NT2/D1 (cell line): Measurements from ENCODE around the gene TTYH2.

Experiments
- SUZ12 ChIP-seq: IDR thresholded peaks from 2 replicates; pipeline ENCODE4 v1.6.1; 2011; ENCODE audit not compliant: insufficient read length, insufficient read depth; ENCODE audit errors: extremely low read depth
- YY1 ChIP-seq: IDR thresholded peaks from 2 replicates; pipeline ENCODE4 v1.6.1; 2011; ENCODE audit not compliant: insufficient read length, insufficient read depth
- ZNF274 ChIP-seq: IDR thresholded peaks from 2 replicates; pipeline ENCODE4 v1.6.1; 2011; ENCODE audit warnings: mild to moderate bottlenecking, low read depth, low read length

DNA sequence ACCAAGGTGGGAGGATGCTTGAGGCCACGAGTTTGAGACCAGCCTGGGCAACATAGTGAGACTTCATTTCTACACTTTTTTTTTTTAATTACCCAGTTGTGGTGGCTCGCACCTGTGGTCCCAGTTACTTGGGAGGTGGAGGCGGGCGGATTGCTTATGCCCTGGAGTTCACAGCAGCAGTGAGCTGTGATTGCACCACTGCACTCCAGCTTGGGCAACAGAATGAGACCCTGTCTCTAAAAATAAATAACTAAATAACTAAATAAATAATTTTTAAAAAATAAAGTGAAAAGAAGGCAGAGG lies 70.0 kb downstream of the TTYH2 start:
- TF ChIP-seq ZNF274 (no peak), SUZ12 (no peak), YY1 (no peak)
